Suprapubic skin (tissue), 4 donors: ENCODE results near the gene SLC23A3.

Source experiments
- CTCF ChIP-seq, 2 donors: fragments of 200-600 bp in 1 of 2; fragments of 450-650 bp in 1 of 2; sonication (generic) in 1 of 2; IDR thresholded peaks; one replicate each; pipeline ENCODE4 v1.5.1; 2016 to 2019; ENCODE audit warnings: antibody characterized with exemption in 2 of 2, mild to moderate bottlenecking in 1 of 2, moderate library complexity in 1 of 2
- EP300 ChIP-seq: sonication (generic); formaldehyde crosslinking; IDR thresholded peaks from one replicate; pipeline ENCODE4 v1.6.1; 2017; ENCODE audit warnings: antibody characterized with exemption
- POLR2A ChIP-seq, 2 donors: fragments of 450-650 bp; IDR thresholded peaks; one replicate each; pipeline ENCODE4 v1.6.1; 2017; ENCODE audit warnings: antibody characterized with exemption in 2 of 2, mild to moderate bottlenecking in 2 of 2, moderate library complexity in 2 of 2
- POLR2AphosphoS5 ChIP-seq, 3 donors: sonication (generic); formaldehyde crosslinking; IDR thresholded peaks; one replicate each; pipeline ENCODE4 v1.6.1; 2017; ENCODE audit warnings: antibody characterized with exemption in 3 of 3

DNA sequence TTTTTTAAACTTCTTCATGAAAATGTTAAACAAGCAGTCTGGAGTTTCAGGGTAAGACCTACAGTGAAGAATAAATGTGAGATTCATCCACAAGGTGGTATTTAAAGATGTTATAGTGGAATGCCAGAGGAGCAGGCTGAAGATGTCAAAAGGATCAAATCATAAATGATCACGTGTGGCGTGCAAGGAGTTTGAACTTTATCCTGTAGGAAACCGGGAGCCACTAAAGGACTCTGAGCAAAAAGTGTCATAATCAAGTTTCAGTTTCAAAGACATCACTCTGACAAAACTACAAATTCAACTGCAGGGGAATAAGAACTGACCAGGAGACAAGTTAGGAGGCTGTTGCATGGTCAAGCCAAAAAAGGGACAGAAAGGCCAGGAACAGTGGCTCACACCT is 29.1 kb downstream of the SLC23A3 start:
- no peak for TF ChIP-seq CTCF (IDR thresholded peaks at IDR 0.05)
- TF ChIP-seq POLR2A (IDR thresholded peaks at IDR 0.05): no peak
- TF ChIP-seq EP300: no peak
- TF ChIP-seq POLR2AphosphoS5 (IDR thresholded peaks at IDR 0.05): no peak
